Mammary epithelial cell (primary cell): ENCODE data around the gene OSBPL5.
A peak's percentile ranks its signal among the peaks of the same experiment; 100 is the strongest.

ENCODE experiments used
- CTCF ChIP-seq, 2 donors: IDR thresholded peaks in 1 of 2; conservative IDR thresholded peaks in 1 of 2; 2 replicates each; pipeline ENCODE4 v1.5.1; 2011 to 2012; ENCODE audit warnings: inconsistent platforms in 2 of 2, low read length in 2 of 2, mild to moderate bottlenecking in 2 of 2, control low read depth in 1 of 2, low read depth in 1 of 2; ENCODE audit not compliant: insufficient read depth in 1 of 2; ENCODE audit errors: extremely low read depth in 1 of 2
- EZH2 ChIP-seq: IDR thresholded peaks from 2 replicates; pipeline ENCODE4 v1.6.1; 2012; ENCODE audit warnings: low read length, inconsistent platforms, borderline replicate concordance

GRCh38 chr11:3195251-3196160 is 30.4 kb upstream of the OSBPL5 start:
- peak; percentile 31 to 51 for TF ChIP-seq CTCF (conservative IDR thresholded peaks at IDR 0.05 in 1 of 2, IDR thresholded peaks at IDR 0.05 in 1 of 2; ENCODE audit: extremely low read depth in 1 of 2, insufficient read depth in 1 of 2, low read depth in 1 of 2, low read length in 2 of 2)
- no peak for TF ChIP-seq EZH2
